Subcutaneous preadipocyte (primary cell): ENCODE results near the gene PPP1R3F. TPM values are rescaled to one million over a fixed set of nuclear protein-coding genes. Genes with fewer than 3 reads are reported as not detected.

Source experiments
- total RNA-seq: library from RNA; depleted of rRNA; stranded (reverse); fragments of >200 nt; gene quantifications from 2 replicates; pipeline ENCODE4 v1.2.3, GENCODE V29; 2012

The PPP1R3F gene, protein sequence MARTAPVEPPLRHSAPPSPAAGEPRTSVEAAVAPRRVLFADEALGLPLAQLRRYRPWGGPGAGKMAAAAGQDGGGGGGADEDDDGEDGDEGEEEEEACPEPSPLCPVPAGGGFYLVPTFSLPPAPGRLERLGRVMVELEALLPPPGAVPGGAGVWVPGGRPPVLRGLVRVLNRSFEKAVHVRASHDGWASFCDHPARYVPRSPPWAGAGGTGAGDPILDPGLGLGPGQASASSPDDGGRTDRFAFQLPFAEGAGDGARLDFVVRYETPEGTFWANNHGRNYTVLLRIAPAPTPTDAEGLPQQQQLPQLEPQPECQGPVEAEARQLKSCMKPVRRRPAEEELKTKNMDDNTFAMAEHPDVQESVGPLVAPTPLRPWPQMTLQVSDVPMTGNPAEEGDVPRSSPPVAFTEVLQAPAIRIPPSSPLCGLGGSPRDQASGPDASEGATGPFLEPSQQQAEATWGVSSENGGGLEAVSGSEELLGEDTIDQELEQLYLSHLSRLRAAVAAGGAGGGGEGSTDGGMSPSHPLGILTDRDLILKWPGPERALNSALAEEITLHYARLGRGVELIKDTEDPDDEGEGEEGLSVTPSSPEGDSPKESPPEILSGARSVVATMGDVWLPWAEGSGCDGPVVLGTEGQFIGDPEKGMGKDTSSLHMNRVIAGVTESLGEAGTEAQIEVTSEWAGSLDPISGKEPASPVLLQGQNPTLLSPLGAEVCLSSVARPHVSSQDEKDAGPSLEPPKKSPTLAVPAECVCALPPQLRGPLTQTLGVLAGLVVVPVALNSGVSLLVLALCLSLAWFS
- 1.6 and 1.8 TPM in 2 replicates for total RNA-seq

DNA sequence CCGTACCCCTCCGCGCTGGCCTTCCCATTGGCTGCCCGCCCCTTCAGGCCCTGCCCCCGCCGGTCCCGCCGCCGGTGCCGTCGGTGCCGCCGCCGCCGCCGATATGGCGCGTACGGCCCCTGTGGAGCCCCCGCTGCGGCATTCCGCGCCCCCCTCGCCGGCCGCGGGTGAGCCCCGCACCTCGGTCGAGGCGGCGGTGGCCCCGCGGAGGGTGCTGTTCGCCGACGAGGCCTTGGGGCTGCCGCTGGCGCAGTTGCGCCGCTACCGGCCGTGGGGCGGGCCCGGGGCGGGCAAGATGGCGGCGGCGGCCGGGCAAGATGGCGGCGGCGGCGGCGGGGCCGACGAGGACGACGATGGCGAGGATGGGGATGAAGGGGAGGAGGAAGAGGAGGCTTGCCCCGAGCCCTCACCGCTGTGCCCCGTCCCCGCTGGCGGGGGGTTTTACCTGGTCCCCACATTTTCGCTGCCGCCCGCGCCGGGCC lies at the start of gene PPP1R3F:
TSS of gene PPP1R3F (plus strand) at position 27 of the 482 bp plus-strand sequence. CDS start at position 104, 77 bp downstream.

DNA sequence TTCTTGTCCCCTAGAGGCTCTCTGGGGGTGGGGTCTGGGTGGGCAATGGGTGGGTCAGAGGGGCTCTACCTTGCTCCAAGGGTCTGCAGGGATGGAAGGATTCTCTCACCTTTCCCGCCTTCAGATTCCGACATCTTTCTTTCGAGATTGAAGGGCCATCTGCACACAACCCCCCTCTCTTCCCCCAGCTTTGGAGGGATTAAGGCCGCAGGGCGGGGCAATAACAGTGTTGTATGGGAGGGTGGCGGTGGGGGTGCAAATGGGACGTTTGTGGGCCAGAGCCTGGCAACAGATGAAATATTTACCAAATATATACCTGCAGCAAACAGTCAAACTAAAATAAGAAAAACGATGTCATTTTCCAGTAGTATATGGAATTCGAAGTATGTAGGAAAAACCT lies 36.4 kb upstream of the PPP1R3F start, which contains the start of gene CACNA1F:
TSS of gene CACNA1F (minus strand) at position 165 of the 400 bp plus-strand sequence. CDS start at position 134, 31 bp downstream.

DNA sequence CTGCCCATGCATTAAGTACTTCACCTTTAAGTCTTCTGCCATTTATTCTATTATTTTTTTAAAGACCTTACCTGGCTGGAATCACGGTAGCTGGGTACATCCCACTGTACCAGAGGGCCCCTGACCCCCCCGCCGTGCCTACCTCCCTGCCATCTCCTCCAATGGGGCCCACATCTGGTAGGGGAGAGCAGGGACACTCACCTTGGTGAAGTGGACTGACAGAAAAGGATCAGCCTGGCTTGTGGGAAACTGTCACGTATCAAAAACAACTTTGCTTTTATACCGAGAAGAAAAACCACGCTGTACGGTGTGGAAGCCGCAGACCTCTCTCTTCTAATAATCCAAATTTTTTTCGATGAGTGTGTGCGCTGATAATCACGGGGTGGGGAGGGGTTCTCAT lies 5.1 kb upstream of the PPP1R3F start, which contains the start of gene FOXP3:
TSS of gene FOXP3 (minus strand) at position 251 of the 400 bp plus-strand sequence. CDS start 6,205 bp downstream, outside the sequence.

DNA sequence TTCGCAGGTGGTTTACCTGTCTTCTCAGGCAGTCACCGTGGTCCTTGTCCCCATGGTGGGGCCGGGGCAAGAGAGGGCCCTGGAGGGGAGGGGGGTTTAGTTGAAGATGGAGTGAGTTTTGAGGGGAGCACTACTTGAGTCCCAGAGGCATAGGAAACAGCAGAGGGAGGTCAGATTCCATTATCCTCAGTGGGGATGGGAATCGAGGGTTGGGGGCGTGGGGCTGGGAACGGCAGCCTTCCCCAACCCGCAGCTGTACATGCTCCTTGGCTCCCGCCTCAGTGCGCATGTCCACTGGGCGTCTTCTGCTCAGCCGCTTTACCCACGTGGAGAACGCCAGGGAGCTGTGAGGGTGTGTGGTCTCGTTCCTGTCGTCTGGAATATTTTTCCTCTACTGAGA lies 33.8 kb downstream of the PPP1R3F start, which contains the start of gene GAGE10:
TSS of gene GAGE10 (plus strand) at position 301 of the 400 bp plus-strand sequence. CDS start 1,214 bp downstream, outside the sequence.

DNA sequence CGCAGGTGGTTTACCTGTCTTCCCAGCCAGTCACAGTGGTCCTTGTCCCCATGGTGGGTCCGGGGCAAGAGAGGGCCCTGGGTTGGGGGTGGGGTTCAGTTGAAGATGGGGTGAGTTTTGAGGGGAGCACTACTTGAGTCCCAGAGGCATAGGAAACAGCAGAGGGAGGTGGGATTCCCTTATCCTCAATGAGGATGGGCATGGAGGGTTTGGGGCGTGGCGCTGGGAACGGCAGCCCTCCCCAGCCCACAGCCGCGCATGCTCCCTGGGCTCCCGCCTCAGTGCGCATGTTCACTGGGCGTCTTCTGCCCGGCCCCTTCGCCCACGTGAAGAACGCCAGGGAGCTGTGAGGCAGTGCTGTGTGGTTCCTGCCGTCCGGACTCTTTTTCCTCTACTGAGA lies 52.1 kb downstream of the PPP1R3F start, which contains the start of gene GAGE12J:
TSS of gene GAGE12J (plus strand) at position 301 of the 400 bp plus-strand sequence. CDS start 1,157 bp downstream, outside the sequence.

DNA sequence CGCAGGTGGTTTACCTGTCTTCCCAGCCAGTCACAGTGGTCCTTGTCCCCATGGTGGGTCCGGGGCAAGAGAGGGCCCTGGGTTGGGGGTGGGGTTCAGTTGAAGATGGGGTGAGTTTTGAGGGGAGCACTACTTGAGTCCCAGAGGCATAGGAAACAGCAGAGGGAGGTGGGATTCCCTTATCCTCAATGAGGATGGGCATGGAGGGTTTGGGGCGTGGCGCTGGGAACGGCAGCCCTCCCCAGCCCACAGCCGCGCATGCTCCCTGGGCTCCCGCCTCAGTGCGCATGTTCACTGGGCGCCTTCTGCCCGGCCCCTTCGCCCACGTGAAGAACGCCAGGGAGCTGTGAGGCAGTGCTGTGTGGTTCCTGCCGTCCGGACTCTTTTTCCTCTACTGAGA lies 61.7 kb downstream of the PPP1R3F start, which contains the start of gene GAGE13:
TSS of gene GAGE13 (plus strand) at position 301 of the 400 bp plus-strand sequence. CDS start 1,156 bp downstream, outside the sequence.

Other genes with a start within 250 kb of the PPP1R3F start
- 50.0 and 52.0 TPM in 2 replicates for gene TFE3, start 226.4 kb upstream of the PPP1R3F start, total RNA-seq
- gene CCDC120, start 210.8 kb upstream of the PPP1R3F start, total RNA-seq: 0.37 and 0.39 TPM in 2 replicates
- 13.5 and 15.4 TPM in 2 replicates for gene PRAF2, start 195.8 kb upstream of the PPP1R3F start, total RNA-seq
- gene WDR45, start 189.9 kb upstream of the PPP1R3F start, total RNA-seq: 52.8 and 62.8 TPM in 2 replicates
- 10.7 and 14.9 TPM in 2 replicates for gene GPKOW, start 146.1 kb upstream of the PPP1R3F start, total RNA-seq
- 0.73 and 0.98 TPM in 2 replicates for gene MAGIX, start 107.0 kb upstream of the PPP1R3F start, total RNA-seq
- 49.5 and 73.1 TPM in 2 replicates for gene PLP2, start 97.9 kb upstream of the PPP1R3F start, total RNA-seq
- 7.0 and 7.6 TPM in 2 replicates for gene PRICKLE3, start 83.4 kb upstream of the PPP1R3F start, total RNA-seq
- 0.20 and 0.37 TPM in 2 replicates for gene SYP, start 69.6 kb upstream of the PPP1R3F start, total RNA-seq
- gene CACNA1F, start 36.5 kb upstream of the PPP1R3F start, total RNA-seq: not detected in 2 replicates
- gene CCDC22, start 34.3 kb upstream of the PPP1R3F start, total RNA-seq: 13.6 and 17.8 TPM in 2 replicates
- gene FOXP3, start 5.1 kb upstream of the PPP1R3F start, total RNA-seq: 0.37 TPM in 1 of 2 replicates, not detected in the other
- gene GAGE10, start 33.9 kb downstream of the PPP1R3F start, total RNA-seq: not detected in 2 replicates
- not detected in 2 replicates for gene GAGE12J, start 52.2 kb downstream of the PPP1R3F start, total RNA-seq
- gene GAGE13, start 61.8 kb downstream of the PPP1R3F start, total RNA-seq: not detected in 2 replicates